Retinal pigment epithelial cell (primary cell): ENCODE results near the gene VPS51.
"Not testable (repeated sequence)": the region's sequence is repeated elsewhere in the genome, so short reads cannot be mapped to it uniquely, and the experiment has no call there.

Experiments used
- DNase-seq: peaks from one replicate; pipeline ENCODE4 v3.0.0-alpha.2; 2010; ENCODE audit warnings: low read depth
- H3K4me3 ChIP-seq: 2 replicates; pipeline ENCODE4 v1.5.1; 2011; ENCODE audit warnings: mild to moderate bottlenecking, low read length, control low read depth, moderate library complexity
- TF ChIP-seq, protein P1 (sequence below): conservative IDR thresholded peaks from 2 replicates; pipeline ENCODE4 v1.5.1; 2011; ENCODE audit warnings: low read depth, low read length, control low read depth, inconsistent platforms

Gene VPS51

DNA sequence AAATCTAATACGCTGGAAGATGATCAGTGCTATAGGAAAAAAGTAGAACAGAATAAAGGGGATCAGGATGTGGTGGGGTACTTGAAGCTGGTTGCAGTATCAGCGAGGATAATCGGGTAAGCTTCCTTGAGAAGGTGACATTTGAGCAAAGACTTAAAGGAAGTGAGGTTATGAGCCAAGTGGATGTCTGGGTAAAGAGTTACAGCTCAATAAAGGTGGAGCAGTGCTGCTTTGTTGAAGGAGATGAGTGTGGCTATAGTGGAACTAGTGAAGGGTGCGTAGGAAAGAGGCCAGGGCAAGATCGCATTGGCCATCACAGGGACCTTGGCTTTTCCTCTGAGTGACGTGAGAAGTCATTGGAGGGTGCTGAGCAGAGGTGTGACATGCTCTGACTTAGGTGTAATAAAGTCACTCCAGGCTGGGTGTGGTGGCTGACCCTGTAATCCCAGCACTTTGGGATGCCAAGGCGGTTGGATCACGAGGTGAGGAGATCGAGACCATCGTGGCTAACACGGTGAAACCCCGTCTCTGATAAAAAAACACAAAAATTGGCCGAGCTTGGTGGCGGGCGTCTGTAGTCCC is 40.6 kb downstream of the VPS51 start:
- no peak for DNase-seq
- no peak overlapping the region for H3K4me3 ChIP-seq

DNA sequence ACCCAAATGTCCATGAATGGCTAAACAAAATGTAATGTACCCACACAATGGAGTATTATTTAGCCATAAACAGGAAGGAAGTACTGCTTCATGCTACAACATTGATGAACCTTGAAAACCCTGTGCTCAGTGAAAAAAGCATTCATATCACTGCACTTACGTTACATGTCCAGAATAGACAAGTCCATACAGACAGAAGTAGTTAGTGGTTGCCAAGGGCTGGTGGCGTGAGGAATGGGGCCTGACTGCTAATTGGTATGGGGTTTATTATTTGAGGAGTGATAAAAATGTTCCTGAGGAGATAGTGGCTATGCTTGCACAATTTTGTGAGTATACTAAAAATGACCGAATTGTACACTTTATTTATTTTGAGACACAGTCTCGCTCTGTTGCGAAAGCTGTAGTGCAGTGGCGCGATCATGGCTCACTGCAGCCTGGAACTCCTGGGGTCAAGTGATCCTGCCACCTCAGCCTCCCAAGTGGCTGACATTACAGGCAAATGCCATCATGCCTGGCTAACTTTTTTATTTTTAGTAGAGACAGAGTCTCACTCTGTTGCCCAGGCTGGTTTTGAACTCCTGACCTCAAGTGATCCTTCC is 46.0 kb downstream of the VPS51 start:
- TF ChIP-seq, protein P1, sequence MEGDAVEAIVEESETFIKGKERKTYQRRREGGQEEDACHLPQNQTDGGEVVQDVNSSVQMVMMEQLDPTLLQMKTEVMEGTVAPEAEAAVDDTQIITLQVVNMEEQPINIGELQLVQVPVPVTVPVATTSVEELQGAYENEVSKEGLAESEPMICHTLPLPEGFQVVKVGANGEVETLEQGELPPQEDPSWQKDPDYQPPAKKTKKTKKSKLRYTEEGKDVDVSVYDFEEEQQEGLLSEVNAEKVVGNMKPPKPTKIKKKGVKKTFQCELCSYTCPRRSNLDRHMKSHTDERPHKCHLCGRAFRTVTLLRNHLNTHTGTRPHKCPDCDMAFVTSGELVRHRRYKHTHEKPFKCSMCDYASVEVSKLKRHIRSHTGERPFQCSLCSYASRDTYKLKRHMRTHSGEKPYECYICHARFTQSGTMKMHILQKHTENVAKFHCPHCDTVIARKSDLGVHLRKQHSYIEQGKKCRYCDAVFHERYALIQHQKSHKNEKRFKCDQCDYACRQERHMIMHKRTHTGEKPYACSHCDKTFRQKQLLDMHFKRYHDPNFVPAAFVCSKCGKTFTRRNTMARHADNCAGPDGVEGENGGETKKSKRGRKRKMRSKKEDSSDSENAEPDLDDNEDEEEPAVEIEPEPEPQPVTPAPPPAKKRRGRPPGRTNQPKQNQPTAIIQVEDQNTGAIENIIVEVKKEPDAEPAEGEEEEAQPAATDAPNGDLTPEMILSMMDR = no peak
- no peak for DNase-seq
- H3K4me3 ChIP-seq = no peak overlapping the region

More for the DNA sequence above, 40.6 kb downstream of the VPS51 start:
- TF ChIP-seq, protein P1 = no peak

DNA sequence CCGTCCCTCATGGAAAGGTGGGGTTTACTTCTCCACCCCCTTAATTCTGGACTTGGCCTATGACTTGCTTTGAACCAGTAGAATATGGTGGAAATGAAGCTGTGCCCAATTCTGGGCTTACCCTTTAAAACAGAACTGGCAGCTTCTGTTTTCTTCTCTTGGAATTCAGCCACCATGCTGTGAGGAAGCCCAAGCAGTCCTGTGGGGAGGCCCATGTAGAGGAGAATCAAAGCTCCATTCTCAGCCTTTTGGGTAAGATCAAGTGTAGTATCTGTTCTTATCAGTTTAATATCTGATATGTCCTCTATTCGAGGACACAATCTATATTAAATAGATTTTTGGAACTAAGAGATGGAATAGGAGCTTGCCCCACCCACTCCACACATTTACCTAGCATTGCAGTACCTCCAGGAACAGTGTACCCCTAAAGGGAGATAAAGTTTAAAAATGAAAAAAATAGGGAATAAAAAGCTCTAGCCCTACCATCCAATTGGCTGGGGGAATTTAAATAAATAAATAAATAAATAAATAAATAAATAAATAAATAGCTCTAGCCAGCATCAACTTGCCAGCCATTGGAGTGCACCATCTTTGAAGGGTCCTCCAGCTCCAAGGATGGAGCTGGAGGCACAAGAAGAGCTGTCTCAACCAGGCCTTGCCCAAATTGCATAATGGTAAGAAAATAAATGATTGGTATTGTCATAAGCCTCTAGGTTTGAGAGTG is 51.5 kb downstream of the VPS51 start:
- no peak overlapping the region for H3K4me3 ChIP-seq
- TF ChIP-seq, protein P1 = no peak
- DNase-seq = no peak

DNA sequence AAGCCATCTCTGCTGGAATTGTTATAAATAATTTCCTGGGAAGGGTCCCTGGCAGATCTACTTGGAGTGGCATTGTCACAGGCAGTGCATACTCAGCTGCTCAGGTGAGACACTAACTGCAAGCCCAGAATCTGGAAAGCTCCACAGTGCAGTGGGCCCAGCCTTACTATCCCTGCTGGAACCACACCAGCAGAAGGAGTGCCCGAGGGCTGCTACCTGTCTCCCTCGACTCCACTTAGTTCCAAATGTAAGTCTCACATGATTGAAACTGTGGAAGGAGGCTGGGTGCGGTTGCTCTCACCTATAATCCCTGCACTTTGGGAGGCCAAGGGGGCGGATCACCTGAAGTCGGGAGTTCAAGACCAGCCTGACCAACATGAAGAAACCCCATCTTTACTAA is 52.6 kb downstream of the VPS51 start:
- no peak for DNase-seq
- no peak overlapping the region for H3K4me3 ChIP-seq
- TF ChIP-seq, protein P1 = no peak

DNA sequence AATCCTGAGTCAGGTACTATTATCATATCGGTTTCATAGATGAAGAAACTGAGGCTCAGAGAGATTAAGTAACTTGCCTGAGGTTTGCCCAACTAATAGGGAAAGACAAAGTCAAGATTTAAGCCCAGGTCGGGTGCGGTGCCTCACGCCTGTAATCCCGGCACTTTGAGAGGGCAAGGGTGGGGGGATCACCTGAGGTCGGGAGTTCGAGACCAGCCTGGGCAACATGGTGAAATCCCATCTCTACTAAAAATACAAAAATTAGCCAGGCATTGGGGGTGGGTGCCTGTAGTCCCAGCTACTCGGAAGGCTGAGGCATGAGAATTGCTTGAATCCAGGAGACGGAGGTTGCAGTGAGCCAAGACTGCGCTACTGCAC is 54.1 kb downstream of the VPS51 start:
- DNase-seq, H3K4me3 ChIP-seq: not testable (repeated sequence)

DNA sequence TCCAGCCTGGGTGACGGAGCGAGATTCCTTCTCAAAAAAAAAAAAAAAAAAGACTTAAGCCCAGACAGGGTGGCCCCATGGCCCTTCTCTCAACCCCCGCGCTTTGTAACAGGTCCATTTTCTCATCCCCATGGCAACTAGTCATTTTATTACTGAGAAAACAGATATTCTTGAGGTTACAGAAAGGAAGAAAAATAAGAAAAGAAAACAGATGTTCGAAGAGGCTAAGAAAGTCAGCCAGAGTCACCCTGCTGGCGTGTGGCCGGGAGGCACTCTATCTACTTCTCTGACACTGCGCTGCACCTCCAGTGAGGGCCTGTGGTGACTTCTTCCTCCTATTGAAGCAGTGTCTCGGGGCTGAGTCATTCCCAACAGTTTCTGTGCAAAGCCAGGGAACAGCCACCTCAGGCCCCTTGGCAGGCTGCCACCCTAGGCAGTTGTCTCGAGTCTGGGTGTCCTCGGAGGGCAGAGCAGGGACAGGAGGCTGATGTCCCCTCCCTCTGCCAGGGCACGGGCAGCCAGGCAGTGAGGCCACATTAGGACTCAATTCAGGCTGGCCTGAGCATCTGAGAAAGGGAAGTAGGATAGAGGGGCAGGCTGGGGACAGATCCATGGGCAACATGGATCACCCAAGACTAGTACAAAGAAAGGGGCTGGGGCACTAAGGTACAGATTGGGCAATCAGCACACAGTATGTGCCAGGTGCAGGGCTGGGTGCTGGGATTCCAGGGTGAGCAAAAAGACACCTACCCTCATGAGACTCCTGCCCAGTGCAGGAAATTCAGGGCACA is 54.7 kb downstream of the VPS51 start:
- TF ChIP-seq, protein P1 = no peak
- DNase-seq = peak; percentile 39
- H3K4me3 ChIP-seq = no peak overlapping the region

DNA sequence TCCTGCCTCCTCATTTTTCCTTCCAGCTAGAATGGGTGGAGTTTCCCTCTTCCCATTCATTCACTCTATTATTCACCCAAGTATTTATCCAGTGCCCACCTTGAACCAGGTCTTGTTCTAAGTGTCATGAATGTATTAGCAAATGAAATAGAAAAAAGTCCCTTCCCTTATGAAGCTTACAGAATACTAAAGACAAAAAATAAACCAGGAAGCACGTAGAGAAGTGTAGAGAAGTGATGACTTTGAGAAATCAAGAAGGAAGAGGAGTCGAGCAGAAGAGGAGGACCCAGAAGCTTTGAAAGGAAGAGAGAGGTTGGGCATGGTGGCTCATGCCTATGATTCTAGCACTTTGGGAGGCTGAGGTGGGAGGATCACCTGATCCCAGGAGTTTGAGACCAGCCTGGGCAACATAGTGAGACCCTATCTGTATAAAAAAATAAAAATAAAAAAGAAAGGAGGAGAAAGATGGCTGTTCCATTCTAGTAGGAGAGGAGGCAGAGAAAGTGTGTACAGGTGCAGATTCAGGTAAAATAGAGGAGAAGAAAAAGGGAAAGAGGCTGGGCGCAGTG is 55.4 kb downstream of the VPS51 start:
- no peak overlapping the region for H3K4me3 ChIP-seq
- no peak for DNase-seq
- TF ChIP-seq, protein P1 = no peak
